K562 (cell line): ENCODE measurements around the gene NAP1L4. TPM values are rescaled to one million over a fixed set of nuclear protein-coding genes. Genes with fewer than 3 reads are reported as not detected.
A peak's percentile ranks its signal among the peaks of the same experiment; 100 is the strongest.

Source experiments
- ATAC-seq: fragments of 200-7000 bp; cut with Tn5 transposase; 3 replicates; pipeline ENCODE4 v1.9.1; 2020; ENCODE audit warnings: moderate library complexity
- BruUV-seq: library from RNA; stranded (reverse); fragments of 400-500 nt; replicated peaks from 2 replicates; lab custom pipeline; 2021; lab: Mats Ljungman, UMichigan
- CTCF ChIA-PET: fragments of 300-600 bp; formaldehyde crosslinking; extraction: SDS; loops from one replicate; lab custom pipeline; 2021; ENCODE audit warnings: low intra/inter-chr PET ratio; lab: Yijun Ruan, JAX
- POLR2A ChIA-PET: fragments of 300-600, 350-650 bp; sonication (Branson Sonifier 250); formaldehyde crosslinking; extraction: SDS; loops from one replicate; lab custom pipeline; 2021; ENCODE audit warnings: antibody characterized with exemption, inconsistent platforms; lab: Yijun Ruan, JAX
- DNase-seq, 4 experiments: peaks; one replicate each; pipeline versions ENCODE4 v3.0.0 to v3.0.0-alpha.2; 2011 to 2018; ENCODE audit warnings: low spot score in 3 of 4, mixed read lengths in 3 of 4; ENCODE audit errors: extremely low read depth in 1 of 4
- FAIRE-seq: peaks from 2 replicates; lab custom pipeline; 2011; peaks lifted over from hg19 to GRCh38; lab: Jason Lieb, UNC
- H2AFZ ChIP-seq: 2 replicates; pipeline ENCODE4 v1.6.0; 2011; ENCODE audit warnings: low read depth, low read length, control low read depth, inconsistent platforms
- H3K27ac ChIP-seq: fragments of 200-600 bp; 3 replicates; pipeline ENCODE4 v1.8.0; 2011; ENCODE audit warnings: low read depth, mild to moderate bottlenecking, control low read depth, inconsistent platforms, low read length, moderate library complexity, mixed read lengths; ENCODE audit errors: extremely low read depth
- H3K27me3 ChIP-seq, 2 experiments: fragments of 300-600 bp in 1 of 2; 2 replicates in 1 of 2; 3 replicates in 1 of 2; pipeline versions ENCODE4 v1.6.0 to v1.8.0; 2011; ENCODE audit warnings: inconsistent platforms in 2 of 2, low read length in 2 of 2, mild to moderate bottlenecking in 1 of 2, mixed read lengths in 1 of 2, moderate library complexity in 1 of 2; ENCODE audit not compliant: control insufficient read depth in 2 of 2, insufficient read depth in 2 of 2
- H3K36me3 ChIP-seq: fragments of 300-600 bp; 3 replicates; pipeline ENCODE4 v1.8.0; 2011; ENCODE audit warnings: mild to moderate bottlenecking, low read length, inconsistent platforms; ENCODE audit not compliant: control insufficient read depth, insufficient read depth
- H3K4me1 ChIP-seq, 2 experiments: fragments of 200-600 bp in 1 of 2; replicated peaks in 1 of 2; 2 replicates in 1 of 2; 3 replicates in 1 of 2; pipeline versions ENCODE4 v1.5.1 to v1.8.0; 2011; ENCODE audit warnings: inconsistent platforms in 2 of 2, low read length in 2 of 2, mild to moderate bottlenecking in 1 of 2, mixed read lengths in 1 of 2, moderate library complexity in 1 of 2; ENCODE audit not compliant: control insufficient read depth in 2 of 2, insufficient read depth in 2 of 2
- H3K4me2 ChIP-seq: 2 replicates; pipeline ENCODE4 v1.6.1; 2011; ENCODE audit warnings: low read length, control low read depth, inconsistent platforms, mixed read lengths; ENCODE audit not compliant: insufficient read depth
- H3K4me3 ChIP-seq: fragments of 200-600 bp; sonication (generic), shearing (Covaris generic); 2 replicates; pipeline ENCODE4 v1.5.1; 2016; ENCODE audit warnings: control low read depth, inconsistent platforms
- H3K79me2 ChIP-seq: fragments of 200-600 bp; 3 replicates; pipeline ENCODE4 v1.8.0; 2011; ENCODE audit warnings: low read length, inconsistent platforms; ENCODE audit not compliant: control insufficient read depth, insufficient read depth
- H3K9ac ChIP-seq, 2 experiments: 2 replicates each; pipeline versions ENCODE4 v1.6.0 to v1.6.1; 2011; ENCODE audit warnings: low read depth in 2 of 2, low read length in 2 of 2, control low read depth in 1 of 2, inconsistent platforms in 1 of 2, mild to moderate bottlenecking in 1 of 2, mixed read lengths in 1 of 2; ENCODE audit not compliant: insufficient read depth in 1 of 2
- H3K9me1 ChIP-seq: one replicate; pipeline ENCODE4 v1.6.0; 2011; ENCODE audit warnings: inconsistent platforms, mild to moderate bottlenecking, low read length, moderate library complexity; ENCODE audit not compliant: control insufficient read depth, insufficient read depth
- H3K9me3 ChIP-seq: replicated peaks from 2 replicates; pipeline ENCODE4 v1.5.1; 2011; ENCODE audit warnings: low read depth, low read length, inconsistent platforms; ENCODE audit not compliant: control insufficient read depth, insufficient read depth
- H4K20me1 ChIP-seq: replicated peaks from 2 replicates; pipeline ENCODE4 v1.6.1; 2011; ENCODE audit warnings: low read length, inconsistent platforms, mixed read lengths; ENCODE audit not compliant: control insufficient read depth, insufficient read depth
- BRCA1 ChIP-seq, 2 experiments: fragments of 450-650 bp in 1 of 2; sonication (generic) in 1 of 2; formaldehyde crosslinking in 1 of 2; IDR thresholded peaks; 2 replicates each; pipeline versions ENCODE4 v1.5.0 to v1.6.1; 2017 to 2020; ENCODE audit warnings: mild to moderate bottlenecking in 1 of 2, missing genetic modification reagents in 1 of 2
- CHD1 ChIP-seq: fragments of 200-600 bp; sonication (generic); IDR thresholded peaks from one replicate; pipeline ENCODE4 v1.6.1; 2012; ENCODE audit warnings: mild to moderate bottlenecking, moderate library complexity, low read length, inconsistent platforms
- E2F6 ChIP-seq, 2 experiments: IDR thresholded peaks; 2 replicates each; pipeline ENCODE4 v1.6.1; 2011; ENCODE audit warnings: borderline replicate concordance in 1 of 2, control low read depth in 1 of 2, low read depth in 1 of 2, low read length in 1 of 2, mild to moderate bottlenecking in 1 of 2, mixed read lengths in 1 of 2, moderate library complexity in 1 of 2; ENCODE audit not compliant: insufficient read depth in 1 of 2, insufficient read length in 1 of 2, poor library complexity in 1 of 2, severe bottlenecking in 1 of 2; ENCODE audit errors: extremely low read depth in 1 of 2
- POLR2G ChIP-seq: fragments of 200-400 bp; formaldehyde crosslinking; IDR thresholded peaks from 2 replicates; pipeline ENCODE4 v1.6.1; 2017; ENCODE audit warnings: low read depth, mild to moderate bottlenecking, antibody characterized with exemption, low read length, moderate library complexity
- ZFP36 ChIP-seq: fragments of 150-350 bp; IDR thresholded peaks from 2 replicates; pipeline ENCODE4 v1.6.1; 2018; ENCODE audit warnings: low read length, low read depth; ENCODE audit not compliant: partially characterized antibody
- ZNF134 ChIP-seq: fragments of 250-450 bp; sonication (Bioruptor Pico); conservative IDR thresholded peaks from 2 replicates; pipeline ENCODE4 v1.4.0; 2020
- ZNF551 ChIP-seq: fragments of 250-450 bp; sonication (Bioruptor Pico); IDR thresholded peaks from 2 replicates; pipeline ENCODE4 v1.5.0; 2021; ENCODE audit warnings: mild to moderate bottlenecking, moderate library complexity
- WGBS: fragments of 100-300 bp; shearing (Covaris generic); methylation state at CpG from one replicate; pipeline ENCODE4 v1.1.6; 2016; ENCODE audit warnings: low coverage, mixed read lengths; ENCODE audit not compliant: insufficient coverage; ENCODE audit errors: missing lambda C conversion rate; 5-methylcytosine and 5-hydroxymethylcytosine counted together
- in situ Hi-C: fragments of 300-500 bp; cut with MboI; formaldehyde crosslinking; loops from 4 replicates; pipeline ENCODE4 v1.15.0; 2018; ENCODE audit warnings: inconsistent platforms, mixed read lengths
- intact Hi-C: fragments of 100-400 bp; cut with micrococcal nuclease; formaldehyde crosslinking; loops from 2 replicates; pipeline ENCODE4 v1.14.2; 2022
- polyA plus RNA-seq, 8 experiments: library from polyadenylated mRNA; depleted of rRNA in 4 of 8; stranded (reverse) in 5 of 8; unstranded in 3 of 8; fragments of >200 nt; fragmentation: Nextera tagmentation in 2 of 8; fragmentation: Illumina TruSeq in 1 of 8; extraction: Ambion mirVana in 2 of 8; extraction: Trizol in 1 of 8; gene quantifications; 2 replicates each; pipeline versions ENCODE4 v1.2.1 to v1.2.3, GENCODE V29; 2011 to 2014; ENCODE audit warnings: inconsistent platforms in 1 of 8, missing spikeins in 1 of 8
- total RNA-seq, 7 experiments: library from RNA; depleted of rRNA in 6 of 7; stranded (reverse); fragments of >200 nt in 6 of 7; fragmentation: Illumina TruSeq in 2 of 7; extraction: Trizol in 2 of 7; gene quantifications; 2 replicates each; pipeline versions ENCODE4 v1.2.1 to v1.2.3, GENCODE V29; 2011 to 2021; ENCODE audit warnings: low replicate concordance in 1 of 7

NAP1L4 gene
- total and polyA plus RNA-seq, 9 of the 15 experiments (the other 6 are each of a cell fraction or from before 2014, with no cell fraction given): 34.1 to 237 (median 179) TPM

GRCh38 chr11:2933375-2934020 lies 58.6 kb downstream of the NAP1L4 start:
- no peak for DNase-seq
- H3K36me3 ChIP-seq: no peaks in the 10 kb centered on the region
- no peaks in the 10 kb centered on the region for H3K9me1 ChIP-seq
- peaks cover 6 to 49% of the 10 kb centered on the region in 2 experiments; a peak in 4 of 5 replicates for H3K4me1 ChIP-seq
- no peak for FAIRE-seq
- BruUV-seq: no TSS peak
- WGBS: 74% methylated on average over 12 of the region's 12 CpGs
- peaks cover 6% of the 10 kb centered on the region; the same call in 1 of the 3 replicates for H3K79me2 ChIP-seq
- H3K4me2 ChIP-seq: no peak overlapping the region
- ATAC-seq: no peak
- in situ Hi-C loops (no loop called here), intact Hi-C loops (no loop called here)
- CTCF ChIA-PET: interaction anchor here (1.0 kb wide), 1 partner anchor 88 kb away, joined by 3 read pairs; no protein-coding TSS in a partner anchor
- POLR2A ChIA-PET: interaction anchor here (0.6 to 1.6 kb wide), 4 partner anchors 10 to 49 kb away, joined by 3 to 6 read pairs (median 3); no protein-coding TSS in a partner anchor
- H3K27ac ChIP-seq: no peak overlapping the region
- H3K9me3 ChIP-seq: peaks cover 6% of the 10 kb centered on the region
- no peak overlapping the region for H2AFZ ChIP-seq
- H3K9ac ChIP-seq: peak overlapping the region in 1 of 2 experiments; percentile 67; a peak in 2 of 4 replicates
- H3K27me3 ChIP-seq: no peaks in the 10 kb centered on the region
- no peak overlapping the region for H3K4me3 ChIP-seq
- TF ChIP-seq ZFP36 (peak; percentile 93), ZNF551 (CRISPR knock-in tag) (no peak), CHD1 (no peak), ZNF134 (peak; percentile 45; the same call in 1 of the 2 replicates), BRCA1 (IDR thresholded peaks at IDR 0.05) (no peak), BRCA1 (CRISPR knock-in tag; IDR thresholded peaks at IDR 0.05) (0 out of 2 replicates have a peak, but pooled peaks have one; percentile 30), POLR2G (peak; percentile 46; the same call in 1 of the 2 replicates), E2F6 (IDR thresholded peaks at IDR 0.05; ENCODE audit: borderline replicate concordance in 1 of 2, extremely low read depth in 1 of 2, insufficient read depth in 1 of 2, insufficient read length in 1 of 2, low read depth in 1 of 2, low read length in 1 of 2, poor library complexity in 1 of 2, severe bottlenecking in 1 of 2) (no peak)
- peaks cover 3% of the 10 kb centered on the region; the same call in 1 of the 2 replicates for H4K20me1 ChIP-seq
